Measurements from ENCODE around the gene DMC1.

DMC1 gene

DNA sequence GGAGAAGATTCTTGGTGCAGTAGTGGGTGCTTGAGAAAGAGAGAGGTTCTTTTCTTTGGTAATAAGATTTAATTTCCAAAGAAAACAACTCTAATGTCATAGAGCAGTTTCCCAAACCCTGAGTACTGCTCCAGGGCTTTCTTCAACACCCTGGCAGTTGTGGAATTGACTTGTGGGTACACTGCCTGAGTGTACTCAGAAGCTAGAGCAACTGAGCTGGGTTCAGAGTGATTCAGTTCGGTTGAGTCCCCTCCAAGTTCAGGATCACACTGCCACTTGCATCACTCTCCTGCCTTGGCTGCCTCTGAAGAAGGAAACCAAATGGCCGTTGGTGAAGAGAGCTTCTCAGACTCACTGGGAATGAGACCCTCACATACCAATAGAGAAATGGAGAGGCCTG lies 5.3 kb downstream of the DMC1 start:
- H3K4me3 ChIP-seq (ENCODE audit: low read depth, low read length): no peak overlapping the region
- H3K27ac ChIP-seq: no peak overlapping the region
- H3K27me3 ChIP-seq (ENCODE audit: insufficient read depth, low read depth, severe bottlenecking): no peaks in the 10 kb centered on the region
- no peaks in the 10 kb centered on the region for H3K36me3 ChIP-seq
- no peaks in the 10 kb centered on the region for H3K9me3 ChIP-seq (ENCODE audit: severe bottlenecking)
- TF ChIP-seq CTCF (IDR thresholded peaks at IDR 0.05; ENCODE audit: low read depth, low read length): no peak
- no peak for DNase-seq

- H3K9me3 ChIP-seq (ENCODE audit: severe bottlenecking): no peaks in the 10 kb centered on the region
- no peak overlapping the region for H3K27ac ChIP-seq
- no peaks in the 10 kb centered on the region for H3K36me3 ChIP-seq
- no peak overlapping the region for H3K4me3 ChIP-seq (ENCODE audit: low read depth, low read length)
- no peak for TF ChIP-seq CTCF (IDR thresholded peaks at IDR 0.05; ENCODE audit: low read depth, low read length)
- no peaks in the 10 kb centered on the region for H3K27me3 ChIP-seq (ENCODE audit: insufficient read depth, low read depth, severe bottlenecking)
- DNase-seq: no peak
Measured at GRCh38 chr22:38554281-38554680, 15.7 kb downstream of the DMC1 start.

DNA sequence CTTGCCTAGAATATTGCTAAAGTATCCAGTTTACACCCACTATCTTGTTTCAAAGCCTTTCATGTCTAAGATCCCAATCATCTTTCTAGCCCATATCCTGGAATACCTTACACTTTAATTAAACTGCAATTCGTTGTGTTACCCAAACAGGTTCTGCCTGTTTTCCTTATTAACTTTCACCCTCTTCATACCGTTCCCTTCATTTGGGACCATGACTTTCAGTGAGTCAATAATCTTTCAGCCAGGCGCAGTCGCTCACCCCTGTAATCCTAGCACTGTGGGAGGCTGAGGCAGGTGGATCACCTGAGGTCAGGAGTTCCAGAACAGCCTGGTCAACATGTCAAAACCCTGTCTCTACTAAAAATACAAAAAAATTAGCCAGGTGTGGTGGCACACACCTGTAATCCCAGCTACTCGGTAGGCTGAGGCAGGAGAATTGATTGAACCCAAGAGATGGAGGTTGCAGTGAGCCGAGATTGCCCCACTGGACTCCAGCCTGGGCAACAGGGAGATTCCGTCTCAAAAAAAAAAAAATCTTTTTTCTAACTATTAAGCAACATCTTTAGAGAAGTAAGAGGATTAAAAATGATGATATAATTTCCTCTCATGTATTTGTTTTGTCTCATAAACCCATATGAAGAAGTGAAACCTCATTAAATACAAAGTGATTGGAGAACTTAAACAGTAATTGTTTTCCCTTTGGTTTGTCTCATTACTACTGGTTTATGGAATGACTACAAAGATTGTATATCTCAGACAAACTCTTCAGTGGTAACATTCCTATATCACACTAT lies 20.7 kb downstream of the DMC1 start:
- Histone ChIP-seq H3K9me3 (ENCODE audit: severe bottlenecking) (no peaks in the 10 kb centered on the region), H3K36me3 (no peaks in the 10 kb centered on the region), H3K4me3 (ENCODE audit: low read depth, low read length) (no peak overlapping the region), H3K27ac (no peak overlapping the region), H3K27me3 (ENCODE audit: insufficient read depth, low read depth, severe bottlenecking) (no peaks in the 10 kb centered on the region)
- TF ChIP-seq CTCF (IDR thresholded peaks at IDR 0.05; ENCODE audit: low read depth, low read length): no peak
- DNase-seq: no peak

GRCh38 chr22:38540701-38541100 lies 29.3 kb downstream of the DMC1 start:
- DNase-seq: no peak
- H3K4me3 ChIP-seq (ENCODE audit: low read depth, low read length): no peak overlapping the region
- TF ChIP-seq CTCF (IDR thresholded peaks at IDR 0.05; ENCODE audit: low read depth, low read length): no peak
- H3K36me3 ChIP-seq: no peaks in the 10 kb centered on the region
- no peaks in the 10 kb centered on the region for H3K27me3 ChIP-seq (ENCODE audit: insufficient read depth, low read depth, severe bottlenecking)
- H3K9me3 ChIP-seq (ENCODE audit: severe bottlenecking): peaks cover 7% of the 10 kb centered on the region
- no peak overlapping the region for H3K27ac ChIP-seq

- no peak overlapping the region for H3K27ac ChIP-seq
Measured at GRCh38 chr22:38531251-38531938, 38.6 kb downstream of the DMC1 start.

More at GRCh38 chr22:38531251-38531938, 38.6 kb downstream of the DMC1 start:
- H3K4me3 ChIP-seq (ENCODE audit: low read depth, low read length): no peak overlapping the region
- no peaks in the 10 kb centered on the region for H3K9me3 ChIP-seq (ENCODE audit: severe bottlenecking)
- no peaks in the 10 kb centered on the region for H3K27me3 ChIP-seq (ENCODE audit: insufficient read depth, low read depth, severe bottlenecking)
- TF ChIP-seq CTCF (IDR thresholded peaks at IDR 0.05; ENCODE audit: low read depth, low read length): no peak
- no peak for DNase-seq
- H3K36me3 ChIP-seq: no peaks in the 10 kb centered on the region
